RWPE1 (cell line): ENCODE data around the gene GPRIN2.

Experiments used
- CTCF ChIA-PET: fragments of 350-600 bp; sonication (Branson Sonifier 250); formaldehyde crosslinking; extraction: SDS; loops from one replicate; lab custom pipeline; 2021; lab: Yijun Ruan, JAX
- POLR2A ChIA-PET: fragments of 400-600 bp; formaldehyde crosslinking; extraction: SDS; loops from one replicate; lab custom pipeline; 2020; ENCODE audit warnings: antibody characterized with exemption; ENCODE audit not compliant: low non-redundant PET; lab: Yijun Ruan, JAX
- DNase-seq: peaks from one replicate; pipeline ENCODE4 v3.0.0; 2012; ENCODE audit warnings: low spot score
- H3K27ac ChIP-seq: fragments of 450-650 bp; 2 replicates; pipeline ENCODE4 v1.5.1; 2017
- CTCF ChIP-seq: fragments of 450-650 bp; conservative IDR thresholded peaks from 2 replicates; pipeline ENCODE4 v1.5.1; 2017; ENCODE audit warnings: low read depth, mild to moderate bottlenecking

GPRIN2 gene

GRCh38 chr10:46528171-46528671 lies 28.2 kb downstream of the GPRIN2 start:
- TF ChIP-seq CTCF: no peak
- no peak overlapping the region for H3K27ac ChIP-seq
- POLR2A ChIA-PET: no interaction called here
- DNase-seq: no peak
- CTCF ChIA-PET: no interaction called here

GRCh38 chr10:46527241-46527811 lies 29.1 kb downstream of the GPRIN2 start:
- peak overlapping the region; percentile 41 for H3K27ac ChIP-seq
- CTCF ChIA-PET: no interaction called here
- no peak for TF ChIP-seq CTCF
- POLR2A ChIA-PET: no interaction called here
- DNase-seq: no peak

DNA sequence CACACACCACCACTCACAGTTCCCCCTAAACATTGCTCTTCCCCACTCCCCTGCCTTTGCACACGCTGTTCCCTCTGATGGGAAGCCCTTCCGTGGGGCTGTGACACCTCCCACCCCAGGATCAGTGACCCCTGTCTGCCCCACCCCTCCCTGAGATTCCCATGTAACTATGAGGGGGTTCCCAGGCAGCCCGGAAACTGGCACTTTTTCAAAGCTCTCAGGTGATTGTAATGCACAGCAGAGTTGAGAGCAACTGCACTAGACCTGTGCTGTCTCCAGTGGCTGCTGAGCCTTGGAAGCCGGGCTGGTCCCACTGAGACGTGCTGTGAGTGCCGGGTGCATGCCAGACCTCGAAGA lies 29.8 kb downstream of the GPRIN2 start:
- TF ChIP-seq CTCF: no peak
- POLR2A ChIA-PET: no interaction called here
- CTCF ChIA-PET: no interaction called here
- H3K27ac ChIP-seq: peak overlapping the region; percentile 41
- DNase-seq: peak; percentile 75

GRCh38 chr10:46525824-46526681 lies 30.4 kb downstream of the GPRIN2 start:
- TF ChIP-seq CTCF: no peak
- DNase-seq: no peak
- CTCF ChIA-PET: no interaction called here
- peak overlapping the region; percentile 41 for H3K27ac ChIP-seq
- POLR2A ChIA-PET: no interaction called here

GRCh38 chr10:46525177-46525823 lies 31.2 kb downstream of the GPRIN2 start:
- peak overlapping the region; percentile 95 for H3K27ac ChIP-seq
- POLR2A ChIA-PET: no interaction called here
- CTCF ChIA-PET: no interaction called here
- no peak for TF ChIP-seq CTCF
- peak; percentile 88 for DNase-seq

GRCh38 chr10:46524472-46525176 lies 31.8 kb downstream of the GPRIN2 start:
- POLR2A ChIA-PET: no interaction called here
- peak overlapping the region; percentile 95 for H3K27ac ChIP-seq
- no peak for TF ChIP-seq CTCF
- CTCF ChIA-PET: no interaction called here
- peak; percentile 84 for DNase-seq
